A673 (cell line): ENCODE measurements around the gene PRRC2B.

ENCODE experiments used
- EZH2 ChIP-seq: fragments of 200-600 bp; sonication (generic); IDR thresholded peaks from 2 replicates; pipeline ENCODE4 v1.6.1; 2017; ENCODE audit warnings: borderline replicate concordance, low read depth, mild to moderate bottlenecking, mixed read lengths, antibody characterized with exemption, low read length; ENCODE audit not compliant: poor library complexity, severe bottlenecking
- TF ChIP-seq, protein P1 (sequence below): fragments of 300-800, 200-600 bp; sonication (generic); conservative IDR thresholded peaks from 2 replicates; pipeline ENCODE4 v1.5.1; 2017; ENCODE audit warnings: low read depth, mild to moderate bottlenecking, antibody characterized with exemption, low read length, moderate library complexity, mixed read lengths

DNA sequence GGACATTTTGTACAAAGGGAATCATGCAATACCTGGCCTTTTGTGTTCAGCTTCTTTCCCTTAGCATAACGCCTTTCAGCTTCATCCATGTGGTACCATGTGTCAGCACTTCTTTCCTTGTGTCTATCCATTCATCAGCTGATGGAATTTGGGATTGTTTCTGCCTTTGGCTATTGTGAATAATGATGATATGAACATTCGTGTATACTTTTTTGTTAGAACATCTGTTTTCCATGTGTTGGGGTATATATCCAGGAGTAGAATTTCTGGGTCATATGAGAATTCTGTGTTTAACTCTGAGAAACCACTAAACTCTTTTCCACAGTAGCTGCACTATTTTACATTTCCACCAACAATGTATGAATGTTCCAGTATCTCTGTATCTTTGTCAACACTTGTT lies 14.8 kb upstream of the PRRC2B start:
- TF ChIP-seq, protein P1, sequence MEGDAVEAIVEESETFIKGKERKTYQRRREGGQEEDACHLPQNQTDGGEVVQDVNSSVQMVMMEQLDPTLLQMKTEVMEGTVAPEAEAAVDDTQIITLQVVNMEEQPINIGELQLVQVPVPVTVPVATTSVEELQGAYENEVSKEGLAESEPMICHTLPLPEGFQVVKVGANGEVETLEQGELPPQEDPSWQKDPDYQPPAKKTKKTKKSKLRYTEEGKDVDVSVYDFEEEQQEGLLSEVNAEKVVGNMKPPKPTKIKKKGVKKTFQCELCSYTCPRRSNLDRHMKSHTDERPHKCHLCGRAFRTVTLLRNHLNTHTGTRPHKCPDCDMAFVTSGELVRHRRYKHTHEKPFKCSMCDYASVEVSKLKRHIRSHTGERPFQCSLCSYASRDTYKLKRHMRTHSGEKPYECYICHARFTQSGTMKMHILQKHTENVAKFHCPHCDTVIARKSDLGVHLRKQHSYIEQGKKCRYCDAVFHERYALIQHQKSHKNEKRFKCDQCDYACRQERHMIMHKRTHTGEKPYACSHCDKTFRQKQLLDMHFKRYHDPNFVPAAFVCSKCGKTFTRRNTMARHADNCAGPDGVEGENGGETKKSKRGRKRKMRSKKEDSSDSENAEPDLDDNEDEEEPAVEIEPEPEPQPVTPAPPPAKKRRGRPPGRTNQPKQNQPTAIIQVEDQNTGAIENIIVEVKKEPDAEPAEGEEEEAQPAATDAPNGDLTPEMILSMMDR = no peak
- no peak for TF ChIP-seq EZH2
